NB4 (cell line): ENCODE results near the gene FXYD2.

Source experiments
- CTCF ChIP-seq: IDR thresholded peaks from one replicate; pipeline ENCODE4 v1.5.1; 2012; ENCODE audit warnings: low read depth, low read length
- POLR2A ChIP-seq: IDR thresholded peaks from 2 replicates; pipeline ENCODE4 v1.6.1; 2011; ENCODE audit warnings: mild to moderate bottlenecking; ENCODE audit not compliant: insufficient read length; ENCODE audit errors: extremely low read depth

DNA sequence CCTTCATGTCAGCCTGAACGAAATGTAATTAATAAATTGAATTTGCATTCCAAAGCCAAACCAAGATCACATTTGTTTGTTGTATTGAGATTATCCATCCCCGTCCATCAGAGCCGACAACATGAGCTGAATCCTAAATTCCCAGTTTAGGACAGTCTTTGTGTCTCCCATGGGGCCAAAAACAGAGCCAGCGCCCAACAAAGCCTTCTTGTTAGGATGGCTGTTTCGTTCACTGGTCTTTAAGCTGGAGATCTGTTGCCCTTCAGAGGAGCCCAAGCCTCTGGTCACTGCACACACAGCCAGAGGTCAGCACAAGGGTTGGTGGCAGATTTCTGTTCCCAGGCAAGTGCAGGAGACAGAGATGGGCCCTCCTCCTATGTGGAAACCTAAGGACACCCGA lies 53.3 kb downstream of the FXYD2 start:
- TF ChIP-seq CTCF (no peak), POLR2A (no peak)
